GM19023 (cell line): ENCODE data around the gene DHX16.
"Not testable (repeated sequence)": the region's sequence is repeated elsewhere in the genome, so short reads cannot be mapped to it uniquely, and the experiment has no call there.

Experiments
- ATAC-seq: cut with Tn5 transposase; IDR thresholded peaks from one replicate; pipeline ENCODE4 v1.9.1; 2021; ENCODE audit warnings: mild to moderate bottlenecking, moderate library complexity; ENCODE audit not compliant: unreplicated experiment

Gene DHX16

DNA sequence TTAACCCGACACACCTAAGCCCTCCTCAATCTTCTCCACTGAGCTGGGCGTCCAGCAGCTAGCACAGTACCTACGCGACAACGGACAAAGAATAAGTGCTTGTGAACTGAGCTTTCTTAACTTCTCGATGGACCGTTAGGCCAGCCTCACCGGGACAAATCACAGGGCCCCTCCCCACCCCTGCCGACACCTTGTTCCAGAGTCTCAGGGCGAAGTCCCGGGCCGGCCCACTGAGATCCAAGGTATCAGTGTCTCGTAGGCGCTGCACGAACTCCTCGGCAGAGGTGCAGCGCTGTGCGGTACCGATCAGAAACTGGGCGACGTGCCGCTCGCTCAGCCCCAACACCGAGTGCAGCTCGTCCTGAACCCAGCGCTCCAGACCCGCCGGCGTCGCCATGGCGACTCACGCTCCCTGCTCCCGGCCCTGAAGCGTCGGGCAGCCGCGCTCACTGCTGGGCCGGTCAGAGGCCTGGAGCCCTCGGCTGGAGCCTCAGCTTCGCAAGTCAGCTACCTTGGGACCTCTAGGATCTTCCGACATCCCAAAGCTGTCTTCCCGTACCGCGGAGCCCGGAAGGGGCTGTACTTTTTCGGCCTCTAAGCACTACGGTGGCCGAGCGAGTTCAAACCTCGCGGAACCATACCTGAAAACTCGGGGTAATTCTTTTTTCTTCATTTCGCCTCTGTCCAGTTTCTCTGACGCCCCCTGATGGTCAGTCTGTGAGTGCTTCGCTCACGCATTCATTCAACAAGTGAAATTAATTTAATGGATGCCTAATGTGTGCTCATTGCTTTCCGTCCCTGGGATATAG lies at the start of gene DHX16:
TSS of gene DHX16 (minus strand) at position 562 of the 809 bp plus-strand sequence. CDS start at position 397, 165 bp downstream.
- ATAC-seq, result peak; percentile 56

GRCh38 chr6:30722025-30722279 lies 49.1 kb upstream of the DHX16 start:
- ATAC-seq, result not testable (repeated sequence)

GRCh38 chr6:30721198-30722024 lies 48.6 kb upstream of the DHX16 start:
- ATAC-seq, result peak; percentile 20

- ATAC-seq, result no peak
Observed at GRCh38 chr6:30720738-30721197, 48.0 kb upstream of the DHX16 start.

GRCh38 chr6:30719791-30720737 lies 47.3 kb upstream of the DHX16 start, which contains the start of gene TUBB:
TUBB (plus strand) TSS chr6:30720352; CDS start chr6:30720507, 155 bp downstream.
- peak; percentile 26 for ATAC-seq

GRCh38 chr6:30719356-30719755 lies 46.5 kb upstream of the DHX16 start:
- ATAC-seq, result no peak

DNA sequence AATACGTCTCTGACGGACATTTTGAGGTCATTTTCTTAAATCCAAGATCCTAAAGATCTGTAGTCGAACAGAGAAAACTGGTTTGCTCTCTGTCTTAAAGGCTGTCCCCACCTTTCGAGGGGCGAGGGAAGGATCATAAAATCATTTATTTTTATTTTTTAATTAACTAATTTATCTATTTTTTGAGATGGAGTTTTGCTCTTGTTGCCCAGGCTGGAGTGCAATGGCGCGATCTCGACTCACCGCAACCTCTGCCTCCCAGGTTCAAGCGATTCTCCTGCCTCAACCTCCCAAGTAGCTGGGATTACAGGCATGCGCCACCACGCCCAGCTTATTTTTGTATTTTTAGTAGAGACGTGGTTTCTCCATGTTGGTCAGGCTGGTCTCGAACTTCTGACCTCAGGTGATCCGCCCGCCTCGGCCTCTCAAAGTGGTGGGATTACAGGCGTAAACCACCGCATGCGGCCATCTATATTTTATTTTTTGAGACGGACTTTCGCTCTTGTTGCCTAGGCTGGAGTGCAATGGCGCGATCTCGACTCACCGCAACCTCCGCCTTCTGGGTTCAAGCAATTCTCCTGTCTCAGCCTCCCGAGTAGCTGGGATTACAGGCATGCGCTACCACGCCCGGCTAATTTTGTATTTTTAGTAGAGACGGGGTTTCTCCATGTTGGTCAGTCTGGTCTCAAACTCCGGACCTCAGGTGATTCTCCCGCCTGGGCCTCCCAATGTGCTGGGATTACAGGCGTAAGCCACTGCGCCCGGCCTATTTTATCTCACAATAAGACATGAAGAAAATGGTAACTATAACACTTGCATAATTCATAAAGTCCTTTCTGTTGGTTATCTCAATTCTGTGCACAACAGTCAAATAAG lies 45.3 kb upstream of the DHX16 start:
- not testable (repeated sequence) for ATAC-seq

GRCh38 chr6:30717129-30717844 lies 44.5 kb upstream of the DHX16 start, which contains the start of gene MDC1:
MDC1 (minus strand) TSS chr6:30717281; CDS start chr6:30715175, 2,106 bp downstream.
- ATAC-seq, result peak; percentile 75

GRCh38 chr6:30716879-30717128 lies 44.0 kb upstream of the DHX16 start:
- ATAC-seq, result no peak

GRCh38 chr6:30714263-30714662 lies 41.5 kb upstream of the DHX16 start:
- no peak for ATAC-seq

DNA sequence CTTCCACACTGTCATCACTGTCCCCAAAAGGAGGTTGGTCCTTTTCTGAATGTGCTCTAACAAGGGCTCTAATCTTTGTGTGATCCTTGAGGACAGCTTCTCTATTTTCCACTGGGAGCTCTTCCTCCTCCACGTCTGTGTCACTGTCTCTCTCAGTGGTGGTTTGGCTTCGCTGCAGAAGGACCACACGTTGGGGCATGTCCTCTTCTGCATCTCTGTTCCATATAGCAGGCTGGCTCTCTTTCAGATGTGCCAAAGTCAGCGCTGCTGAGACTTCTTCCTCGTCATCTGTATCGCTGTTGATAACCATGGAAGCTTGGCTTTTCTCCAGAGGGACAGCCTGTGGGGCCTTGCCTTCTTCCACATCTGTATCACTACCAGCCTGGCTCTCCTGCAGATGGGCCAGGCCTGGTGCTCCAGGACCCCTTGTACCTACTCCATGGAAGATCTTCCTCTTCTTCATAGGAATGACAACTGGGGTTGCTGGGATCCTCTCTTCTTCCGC lies 39.7 kb upstream of the DHX16 start:
- no peak for ATAC-seq

DNA sequence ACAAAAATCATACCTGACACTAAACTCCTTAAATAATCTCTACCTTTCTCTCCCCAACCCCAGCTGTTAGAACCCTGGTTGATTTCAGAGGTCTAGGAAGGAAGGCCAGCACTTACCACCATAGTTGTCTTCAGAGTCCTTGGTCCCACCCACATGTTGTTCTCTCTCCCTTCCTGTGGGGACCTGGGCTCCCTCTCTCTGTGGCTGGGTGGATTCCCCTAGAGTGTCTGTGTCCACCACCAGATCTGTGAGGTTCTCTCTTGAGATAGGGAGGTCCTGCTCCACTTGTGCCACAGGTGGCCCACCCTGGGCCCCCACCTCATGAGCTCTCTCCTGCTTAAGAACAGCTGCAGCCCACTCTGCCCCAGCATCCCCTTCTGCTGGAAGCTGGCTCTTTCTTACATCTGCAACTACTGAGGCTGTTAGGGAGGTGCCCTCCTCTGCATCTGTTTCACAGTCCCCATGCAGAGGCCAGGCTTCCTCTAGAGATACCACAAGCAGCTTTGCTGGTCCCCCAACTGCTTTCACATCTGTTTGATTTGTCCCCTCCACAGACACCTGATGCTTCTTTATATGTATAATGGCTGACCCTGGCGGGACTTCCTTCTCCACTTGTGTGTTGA lies 39.1 kb upstream of the DHX16 start:
- peak; percentile 60 for ATAC-seq

GRCh38 chr6:30709101-30709868 lies 36.5 kb upstream of the DHX16 start:
- ATAC-seq, result no peak

GRCh38 chr6:30707281-30707850 lies 34.6 kb upstream of the DHX16 start:
- no peak for ATAC-seq

GRCh38 chr6:30705620-30706019 lies 32.8 kb upstream of the DHX16 start:
- ATAC-seq, result no peak

- no peak for ATAC-seq
Observed at GRCh38 chr6:30703821-30704220, 31.0 kb upstream of the DHX16 start.

DNA sequence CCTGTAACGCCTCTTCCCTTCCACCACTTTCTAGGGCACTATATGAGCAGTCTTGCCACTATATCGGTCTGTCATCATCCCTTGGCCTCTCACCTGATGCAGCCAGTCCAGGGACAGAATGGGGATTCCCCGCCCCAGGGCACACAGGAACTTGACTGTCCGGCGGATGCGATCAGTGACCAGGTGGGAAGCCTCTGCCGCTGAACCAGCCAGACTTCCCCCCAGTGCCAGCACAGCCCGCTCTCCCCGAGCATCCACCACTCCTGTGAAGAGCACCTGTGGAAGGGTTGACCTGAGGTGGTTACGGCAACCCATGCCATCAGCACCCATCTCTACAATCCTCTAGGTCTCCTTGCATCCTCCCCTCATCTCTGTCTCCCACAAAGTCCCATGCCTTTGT lies 30.2 kb upstream of the DHX16 start:
- ATAC-seq, result no peak

DNA sequence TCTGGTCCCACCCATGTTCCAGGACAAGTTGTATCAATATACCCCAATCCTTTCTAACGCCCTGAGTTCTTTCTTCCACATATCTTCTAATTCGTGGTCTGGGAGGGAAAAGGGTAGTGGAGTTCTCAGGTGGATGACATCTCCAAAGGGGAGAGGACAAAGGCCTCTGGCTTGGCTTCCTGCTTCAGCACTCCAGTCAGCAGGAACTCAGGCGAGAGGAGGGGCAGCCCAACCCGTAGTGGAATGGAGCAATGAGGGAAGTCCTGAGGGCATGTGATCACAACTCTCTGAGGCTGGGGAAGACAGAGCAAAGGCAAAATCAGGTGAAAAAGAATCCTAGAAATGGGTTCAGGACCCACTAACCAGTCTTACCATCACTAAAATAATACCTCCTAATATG lies 27.5 kb upstream of the DHX16 start:
- ATAC-seq, result no peak
